Progenitor cell of endocrine pancreas (in vitro differentiated cells): ENCODE data around the gene PIK3IP1. TPM values are rescaled to one million over a fixed set of nuclear protein-coding genes. Genes with fewer than 3 reads are reported as not detected.

Experiments
- DNase-seq: peaks from one replicate; pipeline ENCODE4 v3.0.0; 2021; ENCODE audit warnings: low spot score; ENCODE audit not compliant: unreplicated experiment
- H3K27ac Mint-ChIP-seq: 2 replicates; pipeline ENCODE4 v1.8.0; 2021; ENCODE audit warnings: mild to moderate bottlenecking, moderate library complexity, mixed read lengths
- H3K27me3 Mint-ChIP-seq: 2 replicates; pipeline ENCODE4 v1.8.0; 2021; ENCODE audit warnings: mixed read lengths
- H3K36me3 Mint-ChIP-seq: 2 replicates; pipeline ENCODE4 v1.8.0; 2022; ENCODE audit warnings: mixed read lengths; ENCODE audit not compliant: insufficient read depth
- H3K4me1 Mint-ChIP-seq: 2 replicates; pipeline ENCODE4 v1.8.0; 2021; ENCODE audit warnings: low read depth, mixed read lengths
- H3K4me3 Mint-ChIP-seq: 2 replicates; pipeline ENCODE4 v1.8.0; 2021; ENCODE audit warnings: low read depth, mild to moderate bottlenecking, moderate library complexity, mixed read lengths
- H3K9me3 Mint-ChIP-seq: 2 replicates; pipeline ENCODE4 v1.8.0; 2021; ENCODE audit warnings: low read depth, mixed read lengths
- total RNA-seq: library from RNA; stranded (reverse); gene quantifications from 2 replicates; pipeline ENCODE4 v1.2.1, GENCODE V29; 2021
- TF ChIP-seq, protein P1 (sequence below): fragments of 200-600 bp; sonication (generic); IDR thresholded peaks from one replicate; pipeline ENCODE4 v1.5.0; 2021; ENCODE audit warnings: antibody characterized with exemption, mild to moderate bottlenecking; ENCODE audit not compliant: unreplicated experiment

PIK3IP1 gene
- total RNA-seq, 1 donor from 2014 or later, result 7.6 TPM

DNA sequence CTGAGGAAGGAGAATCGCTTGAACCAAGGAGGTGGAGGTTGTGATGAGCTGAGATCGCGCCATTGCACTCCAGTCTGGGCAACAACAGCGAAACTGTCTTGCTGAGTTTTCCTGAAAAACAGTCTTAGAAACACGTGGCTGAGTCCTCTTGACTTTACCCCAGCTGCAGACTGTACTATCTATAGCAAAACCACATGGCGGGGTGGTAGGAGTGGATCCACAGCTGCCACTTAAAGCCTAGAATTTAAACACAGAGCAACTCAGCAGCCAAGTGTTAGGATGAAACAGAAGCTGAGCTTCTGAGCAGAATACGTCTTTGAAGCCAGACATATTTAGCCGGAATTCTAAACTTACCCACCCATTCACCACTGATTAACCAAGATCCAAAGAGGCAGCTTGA is 39.7 kb upstream of the PIK3IP1 start:
- no peak overlapping the region for H3K4me3 Mint-ChIP-seq
- no peak overlapping the region for H3K27ac Mint-ChIP-seq
- no peaks in the 10 kb centered on the region for H3K9me3 Mint-ChIP-seq
- H3K27me3 Mint-ChIP-seq, result no peaks in the 10 kb centered on the region
- DNase-seq, result no peak
- peaks cover 16% of the 10 kb centered on the region for H3K4me1 Mint-ChIP-seq
- peaks cover 34% of the 10 kb centered on the region for H3K36me3 Mint-ChIP-seq
- TF ChIP-seq, protein P1, sequence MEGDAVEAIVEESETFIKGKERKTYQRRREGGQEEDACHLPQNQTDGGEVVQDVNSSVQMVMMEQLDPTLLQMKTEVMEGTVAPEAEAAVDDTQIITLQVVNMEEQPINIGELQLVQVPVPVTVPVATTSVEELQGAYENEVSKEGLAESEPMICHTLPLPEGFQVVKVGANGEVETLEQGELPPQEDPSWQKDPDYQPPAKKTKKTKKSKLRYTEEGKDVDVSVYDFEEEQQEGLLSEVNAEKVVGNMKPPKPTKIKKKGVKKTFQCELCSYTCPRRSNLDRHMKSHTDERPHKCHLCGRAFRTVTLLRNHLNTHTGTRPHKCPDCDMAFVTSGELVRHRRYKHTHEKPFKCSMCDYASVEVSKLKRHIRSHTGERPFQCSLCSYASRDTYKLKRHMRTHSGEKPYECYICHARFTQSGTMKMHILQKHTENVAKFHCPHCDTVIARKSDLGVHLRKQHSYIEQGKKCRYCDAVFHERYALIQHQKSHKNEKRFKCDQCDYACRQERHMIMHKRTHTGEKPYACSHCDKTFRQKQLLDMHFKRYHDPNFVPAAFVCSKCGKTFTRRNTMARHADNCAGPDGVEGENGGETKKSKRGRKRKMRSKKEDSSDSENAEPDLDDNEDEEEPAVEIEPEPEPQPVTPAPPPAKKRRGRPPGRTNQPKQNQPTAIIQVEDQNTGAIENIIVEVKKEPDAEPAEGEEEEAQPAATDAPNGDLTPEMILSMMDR, result no peak

- TF ChIP-seq, protein P1, result no peak
- Mint-ChIP-seq H3K27me3 (no peaks in the 10 kb centered on the region), H3K4me1 (peaks cover 12% of the 10 kb centered on the region), H3K9me3 (no peaks in the 10 kb centered on the region), H3K27ac (no peak overlapping the region), H3K4me3 (no peak overlapping the region), H3K36me3 (peaks cover 42% of the 10 kb centered on the region)
- no peak for DNase-seq
Measured at GRCh38 chr22:31329453-31330215, 37.3 kb upstream of the PIK3IP1 start.

DNA sequence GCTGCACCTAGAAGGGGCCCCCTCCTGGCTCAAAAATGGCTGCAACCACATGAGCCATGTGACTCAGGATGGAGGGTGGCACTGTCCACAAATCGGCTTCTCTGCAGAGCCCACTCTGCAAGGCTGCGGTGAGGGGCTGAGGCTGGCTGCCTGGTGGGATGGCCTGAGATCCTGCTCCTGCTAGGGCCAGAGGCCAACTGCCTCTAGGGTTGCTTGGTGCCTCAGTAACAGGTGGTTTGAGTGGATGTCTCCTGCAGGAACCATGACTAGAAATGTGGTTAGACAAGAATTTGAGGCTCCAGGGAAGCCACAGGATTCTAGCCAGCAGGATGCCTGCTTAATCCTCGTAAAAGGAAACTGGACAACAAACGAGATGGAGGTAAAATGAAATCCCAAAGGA is 36.7 kb upstream of the PIK3IP1 start:
- Mint-ChIP-seq H3K27me3 (no peaks in the 10 kb centered on the region), H3K27ac (no peak overlapping the region), H3K4me1 (peaks cover 10% of the 10 kb centered on the region), H3K9me3 (no peaks in the 10 kb centered on the region), H3K36me3 (peaks cover 42% of the 10 kb centered on the region), H3K4me3 (no peak overlapping the region)
- DNase-seq, result no peak
- TF ChIP-seq, protein P1, result no peak

GRCh38 chr22:31328544-31328960 is 36.3 kb upstream of the PIK3IP1 start:
- H3K27me3 Mint-ChIP-seq, result no peaks in the 10 kb centered on the region
- TF ChIP-seq, protein P1, result no peak
- H3K9me3 Mint-ChIP-seq, result no peaks in the 10 kb centered on the region
- H3K36me3 Mint-ChIP-seq, result peaks cover 41% of the 10 kb centered on the region
- H3K4me1 Mint-ChIP-seq, result peaks cover 7% of the 10 kb centered on the region
- no peak overlapping the region for H3K4me3 Mint-ChIP-seq
- no peak overlapping the region for H3K27ac Mint-ChIP-seq
- no peak for DNase-seq

DNA sequence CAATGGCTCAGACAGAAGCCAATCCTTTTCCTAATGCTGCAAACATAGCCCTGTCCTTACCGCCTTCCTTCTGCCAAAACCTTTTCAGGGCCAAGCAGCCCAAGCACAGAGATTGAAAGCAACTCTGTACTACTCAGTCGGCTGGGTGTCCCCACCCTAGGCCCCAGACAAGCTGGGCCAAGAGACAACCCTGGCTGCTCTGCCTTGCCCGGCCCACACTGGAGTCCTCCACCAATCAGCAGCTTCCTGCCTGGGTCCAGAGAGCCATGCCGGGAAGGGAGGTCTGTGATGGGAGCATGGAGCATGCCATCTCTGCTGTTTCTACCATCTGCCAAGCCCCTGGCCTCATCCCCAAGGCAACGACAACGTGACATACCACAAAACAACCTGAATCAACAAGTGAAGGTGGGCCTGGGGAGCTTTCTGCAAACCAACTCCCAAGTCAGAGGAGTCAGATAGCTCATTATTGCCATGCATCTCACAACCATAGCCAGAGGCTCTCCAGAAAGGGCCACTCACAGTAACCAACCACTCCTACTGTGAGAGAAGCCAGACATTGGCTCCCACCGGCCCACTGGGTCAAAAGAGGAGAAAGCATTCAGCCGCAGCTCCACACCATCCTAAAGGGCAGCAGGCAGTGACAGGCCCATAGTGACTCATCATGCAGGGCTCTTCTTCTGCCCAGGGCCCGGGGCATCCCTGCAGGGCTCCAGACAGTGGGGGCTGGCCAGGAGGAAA is 35.7 kb upstream of the PIK3IP1 start:
- peaks cover 37% of the 10 kb centered on the region for H3K36me3 Mint-ChIP-seq
- peaks cover 4% of the 10 kb centered on the region for H3K4me1 Mint-ChIP-seq
- H3K4me3 Mint-ChIP-seq, result no peak overlapping the region
- DNase-seq, result no peak
- H3K27ac Mint-ChIP-seq, result no peak overlapping the region
- TF ChIP-seq, protein P1, result no peak
- no peaks in the 10 kb centered on the region for H3K9me3 Mint-ChIP-seq
- H3K27me3 Mint-ChIP-seq, result no peaks in the 10 kb centered on the region
